Activated T-cell treated with anti-CD3 and anti-CD28 coated beads for 48 hours (primary cell): ENCODE results near the gene NKTR.

Experiments used
- DNase-seq: peaks from one replicate; pipeline ENCODE4 v3.0.0-alpha.2; 2020; ENCODE audit warnings: low read depth

Gene NKTR

DNA sequence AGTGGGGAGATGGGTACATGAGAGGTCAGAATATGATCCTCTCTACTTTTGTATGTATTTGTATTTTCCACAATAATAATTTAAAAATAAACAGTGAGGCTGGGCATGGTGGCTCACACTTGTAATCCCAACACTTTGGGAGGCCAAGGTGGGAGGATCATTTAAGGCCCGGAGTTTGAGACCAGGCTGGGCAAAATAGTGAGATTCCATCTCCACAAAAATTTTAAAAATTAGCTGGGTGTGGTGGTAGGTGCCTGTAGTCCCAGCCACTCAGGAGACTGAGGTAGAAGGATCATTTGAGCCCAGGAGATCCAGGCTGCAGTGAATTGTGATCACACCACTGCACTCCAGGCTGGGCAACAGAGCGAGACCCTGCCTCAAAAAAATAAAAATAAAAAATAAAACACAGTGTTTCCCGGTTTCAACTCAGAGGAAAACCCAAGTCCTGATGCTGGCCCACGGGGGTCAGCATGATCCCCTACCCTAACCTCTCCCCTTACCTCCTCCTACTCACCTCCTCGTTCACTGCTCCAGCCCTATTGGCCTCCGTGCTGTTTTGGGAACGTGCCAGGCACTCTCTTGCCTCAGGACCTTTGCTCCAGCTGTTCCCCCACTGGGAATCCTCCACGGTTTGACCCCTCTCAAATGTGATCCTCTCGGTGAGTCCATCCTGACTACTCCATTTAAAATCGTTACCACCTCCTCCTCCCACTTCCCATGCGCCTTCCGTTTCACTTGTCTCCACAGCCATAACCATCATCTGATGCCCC is 82.0 kb downstream of the NKTR start:
- no peak for DNase-seq

DNA sequence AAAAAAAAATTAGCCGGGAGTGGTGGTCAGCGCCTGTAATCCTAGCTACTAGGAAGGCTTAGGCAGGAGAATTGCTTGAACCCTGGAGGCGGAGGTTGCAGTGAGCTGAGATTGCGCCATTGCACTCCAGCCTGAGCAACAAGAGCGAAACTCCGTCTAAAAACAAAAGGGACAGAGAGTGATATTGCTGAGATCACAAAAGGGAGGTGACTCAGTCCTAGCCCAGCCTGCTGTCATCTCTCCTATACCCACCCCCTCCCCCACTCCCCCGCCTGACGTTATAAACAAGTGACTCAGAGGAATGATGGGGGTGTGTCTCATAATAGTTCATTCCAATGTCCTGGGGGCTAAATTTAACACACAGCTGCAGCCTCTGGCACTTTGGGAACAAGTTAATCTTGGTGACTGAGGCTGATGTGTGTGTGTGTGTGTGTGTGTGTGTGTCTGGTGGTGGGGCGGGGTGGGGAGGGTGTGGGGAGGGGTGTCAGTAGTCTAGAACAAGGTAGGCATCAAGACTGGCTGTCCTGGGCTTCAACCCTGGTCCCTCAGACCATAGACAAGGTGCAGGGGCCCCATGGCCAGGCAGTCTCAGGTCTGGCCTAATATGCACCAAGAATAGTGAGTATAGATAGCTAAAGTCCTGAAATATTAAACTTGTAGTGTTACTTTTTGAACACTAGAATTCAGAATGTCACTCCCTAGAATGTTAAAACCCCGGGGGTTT is 83.6 kb downstream of the NKTR start:
- DNase-seq: peak; percentile 53

GRCh38 chr3:42684632-42685362 is 84.3 kb downstream of the NKTR start:
- DNase-seq: no peak

GRCh38 chr3:42685363-42685881 is 84.9 kb downstream of the NKTR start, which contains the start of gene KLHL40:
Gene KLHL40 (plus strand): TSS chr3:42685537. CDS start chr3:42685619, 82 bp downstream.
- no peak for DNase-seq

GRCh38 chr3:42685891-42686820 is 85.7 kb downstream of the NKTR start:
- DNase-seq: no peak

- no peak for DNase-seq
Observed at GRCh38 chr3:42686832-42687650, 86.6 kb downstream of the NKTR start.

- DNase-seq: no peak
Observed at GRCh38 chr3:42688016-42688415, 87.5 kb downstream of the NKTR start.

DNA sequence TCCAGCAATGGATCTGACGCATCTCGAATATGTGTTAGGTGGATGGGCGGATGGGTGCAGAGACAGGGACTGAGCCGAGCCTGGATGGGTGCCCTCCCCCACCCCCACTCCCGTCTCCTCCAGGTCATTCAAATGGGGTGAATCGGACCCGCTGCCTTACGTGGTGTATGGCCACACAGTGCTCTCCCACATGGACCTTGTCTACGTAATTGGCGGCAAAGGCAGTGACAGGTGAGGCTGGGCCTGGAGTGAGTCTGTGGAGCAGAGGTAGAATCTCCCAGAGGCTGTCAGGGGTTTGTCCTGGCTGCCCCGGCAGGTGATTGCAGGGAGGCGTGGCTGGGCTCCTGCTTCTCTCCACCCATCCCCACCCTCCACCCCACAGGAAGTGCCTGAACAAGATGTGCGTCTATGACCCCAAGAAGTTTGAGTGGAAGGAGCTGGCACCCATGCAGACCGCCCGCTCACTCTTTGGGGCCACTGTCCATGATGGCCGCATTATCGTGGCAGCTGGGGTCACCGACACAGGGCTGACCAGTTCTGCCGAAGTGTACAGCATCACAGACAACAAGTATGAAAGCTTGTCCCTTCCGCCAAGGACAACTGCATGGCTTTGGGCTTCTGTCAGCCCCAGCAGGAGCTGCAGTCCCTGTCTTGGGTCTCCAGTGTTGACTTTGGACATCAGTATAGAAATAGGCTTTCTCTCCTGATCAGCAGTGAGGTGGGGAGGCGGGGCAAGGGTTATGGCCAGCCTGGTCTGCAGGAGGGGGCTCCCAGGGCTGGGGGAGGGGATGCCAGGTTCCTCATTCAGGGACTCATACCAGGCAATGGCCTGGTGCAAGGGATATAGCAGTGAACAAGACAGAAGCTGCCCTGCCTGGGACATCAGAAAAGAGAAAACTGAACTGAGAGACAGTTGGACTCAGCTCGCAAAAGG is 88.3 kb downstream of the NKTR start:
- DNase-seq: no peak

- no peak for DNase-seq
Observed at GRCh38 chr3:42689421-42690014, 89.0 kb downstream of the NKTR start.

DNA sequence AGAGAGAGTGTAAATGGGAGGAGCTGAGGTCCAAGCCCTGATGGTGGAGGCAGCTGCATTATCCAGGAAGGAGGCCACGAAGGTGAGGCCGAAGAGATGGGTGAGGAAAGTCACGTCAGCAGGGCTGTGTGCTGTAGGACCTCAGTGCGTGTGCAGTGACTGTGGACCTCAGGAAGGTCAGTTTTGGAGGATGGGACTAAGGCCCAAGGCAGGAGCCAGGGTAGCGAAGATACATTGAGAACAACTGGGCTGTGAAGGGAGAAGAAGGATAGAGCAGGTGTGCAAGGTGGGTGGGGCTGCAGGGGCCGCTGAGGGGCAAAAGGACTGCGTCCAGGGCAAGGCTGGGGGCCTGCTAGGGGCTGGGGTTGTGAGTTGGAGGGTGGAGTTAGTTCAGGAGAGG is 89.7 kb downstream of the NKTR start:
- DNase-seq: no peak

DNA sequence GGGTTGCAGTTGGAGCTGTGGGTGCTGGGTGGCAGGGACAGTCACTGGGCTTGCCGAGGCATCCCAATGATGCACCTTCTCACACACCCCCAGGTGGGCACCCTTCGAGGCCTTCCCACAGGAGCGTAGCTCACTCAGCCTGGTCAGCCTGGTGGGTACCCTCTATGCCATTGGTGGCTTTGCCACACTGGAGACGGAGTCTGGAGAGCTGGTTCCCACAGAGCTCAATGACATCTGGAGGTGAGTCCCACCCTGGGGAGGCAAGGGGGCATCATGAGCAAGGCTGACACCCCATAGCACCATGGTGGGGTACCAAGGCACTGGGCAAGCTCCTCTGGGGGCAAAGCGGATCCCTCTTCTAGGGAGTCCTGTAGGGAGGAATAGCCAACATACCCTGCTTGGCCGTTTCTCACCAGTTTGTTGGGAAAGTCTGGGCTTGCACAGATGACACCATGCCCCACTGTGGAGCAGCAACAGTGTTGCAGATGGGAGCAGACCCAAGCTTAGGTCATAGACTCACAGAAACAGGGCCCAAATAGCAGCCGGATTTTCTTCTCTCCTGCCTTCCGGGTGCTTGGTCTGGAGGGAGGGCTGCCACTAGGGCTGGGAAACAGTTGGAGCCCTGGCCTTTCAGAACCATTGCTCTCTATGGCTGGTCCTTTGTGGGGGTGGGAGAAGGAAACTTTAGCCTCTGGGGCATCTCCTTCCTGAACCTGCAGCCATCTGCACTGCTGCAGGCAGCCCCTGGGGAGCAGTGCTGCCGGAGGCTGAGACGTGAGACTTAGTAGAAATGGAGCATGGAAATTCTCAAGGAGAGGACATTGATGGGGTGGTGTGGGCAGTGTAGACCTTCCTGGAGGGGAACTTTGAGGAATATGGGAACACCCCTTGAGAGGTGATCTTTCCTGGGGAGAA is 90.5 kb downstream of the NKTR start:
- no peak for DNase-seq

GRCh38 chr3:42691816-42692666 is 91.6 kb downstream of the NKTR start:
- DNase-seq: no peak

DNA sequence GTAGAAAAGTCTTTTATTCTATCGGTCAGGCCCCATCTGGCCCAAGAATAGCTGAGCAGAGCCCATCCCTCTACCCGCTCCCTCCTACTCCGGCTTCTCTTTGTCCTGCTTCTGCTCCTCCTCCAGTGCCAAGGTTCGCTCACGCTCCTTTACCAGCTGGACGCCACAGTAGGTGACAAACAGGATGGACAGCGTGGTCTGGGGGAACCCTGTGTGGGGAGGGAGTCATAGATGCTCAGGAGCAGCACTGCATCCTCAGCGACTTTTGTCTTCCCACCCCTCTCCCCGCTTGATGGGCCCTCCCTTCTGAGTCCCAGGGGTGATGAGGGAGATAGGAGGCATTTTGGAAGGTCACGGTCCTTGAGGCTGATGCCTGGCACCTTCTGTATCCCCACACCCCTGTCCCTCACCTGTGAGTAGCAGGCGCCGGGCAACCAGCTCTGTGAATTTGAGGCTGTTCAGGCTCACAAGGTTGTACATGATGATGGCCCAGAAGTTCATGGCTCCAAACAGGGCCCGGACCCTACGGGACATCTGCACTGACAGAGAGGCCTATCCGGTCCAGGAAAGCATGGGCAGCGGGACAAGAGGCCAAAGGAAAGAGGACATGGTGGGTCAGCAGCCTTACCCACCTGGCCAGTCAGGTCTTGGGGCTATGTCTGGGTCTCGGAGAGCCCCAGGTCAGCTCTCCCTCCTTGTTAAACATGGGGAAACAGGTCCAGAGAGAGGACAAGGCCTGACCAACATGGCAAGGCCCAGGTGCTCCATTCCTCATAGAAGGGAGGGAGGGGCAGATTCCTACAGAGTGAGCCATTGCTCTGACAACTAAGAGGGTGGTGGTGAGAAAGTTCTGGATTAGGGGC is 92.4 kb downstream of the NKTR start:
- DNase-seq: no peak

DNA sequence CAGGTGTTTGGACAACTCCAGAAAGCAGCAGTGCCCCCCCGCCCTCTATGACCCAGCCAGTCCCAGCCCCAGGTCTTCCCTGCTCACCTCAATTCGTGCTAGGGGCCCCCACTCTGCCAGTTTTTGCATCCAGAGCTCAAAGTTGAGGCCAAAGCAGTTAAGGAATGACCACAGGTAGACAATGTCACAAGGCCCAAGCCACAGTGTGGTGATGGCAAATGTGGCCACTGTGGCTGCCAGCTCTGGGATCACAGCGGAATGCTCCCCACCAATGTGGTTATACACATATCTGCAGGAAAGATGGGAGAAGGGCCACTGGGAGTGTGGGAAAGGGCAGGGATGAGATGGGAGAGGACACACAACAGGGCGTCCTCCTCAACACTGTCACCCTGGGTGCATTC is 93.0 kb downstream of the NKTR start:
- no peak for DNase-seq

DNA sequence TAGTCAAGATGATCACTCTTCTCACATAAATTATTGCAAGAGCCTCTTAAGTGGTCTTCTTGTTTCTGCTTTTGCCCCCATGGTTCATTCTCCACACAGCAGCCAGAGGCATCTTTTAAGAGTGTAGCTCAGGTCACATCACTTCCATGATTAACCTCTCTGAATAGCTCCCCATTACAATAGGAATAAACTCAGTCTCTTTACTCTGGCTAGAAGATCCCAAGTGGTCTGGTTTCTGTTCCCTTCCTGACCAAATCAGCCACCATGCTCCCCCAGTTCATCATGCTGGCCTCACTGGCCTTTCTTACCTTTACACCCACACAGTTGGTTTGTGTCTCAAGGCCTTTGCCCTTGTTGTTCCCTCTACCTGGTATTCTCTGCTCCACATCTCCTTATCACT is 93.9 kb downstream of the NKTR start:
- no peak for DNase-seq
